Adrenal gland (tissue), 12 donors: ENCODE data around the gene VPS29. TPM values are rescaled to one million over a fixed set of nuclear protein-coding genes. Genes with fewer than 3 reads are reported as not detected.
A peak's percentile ranks its signal among the peaks of the same experiment; 100 is the strongest.
"Not testable (repeated sequence)": the region's sequence is repeated elsewhere in the genome, so short reads cannot be mapped to it uniquely, and the experiment has no call there.

Experiments
- DNase-seq, 7 donors: peaks; one replicate each; pipeline ENCODE4 v3.0.0-alpha.2; 2019 to 2020
- H3K27ac ChIP-seq, 5 donors: fragments of 200-600 bp; sonication (generic) in 4 of 5; 1 replicate in 3 of 5; 2 replicates in 2 of 5; pipeline versions ENCODE4 v1.5.1 to v1.8.0; 2016 to 2020; ENCODE audit warnings: mild to moderate bottlenecking in 1 of 5
- H3K27me3 ChIP-seq: fragments of 200-600 bp; 2 replicates; pipeline ENCODE4 v1.8.0; 2021
- H3K36me3 ChIP-seq, 2 donors: fragments of 200-600 bp; replicated peaks in 1 of 2; 1 replicate in 1 of 2; 2 replicates in 1 of 2; pipeline versions ENCODE4 v1.5.1 to v1.8.0; 2018 to 2022
- H3K4me1 ChIP-seq, 2 donors: fragments of 200-600 bp; replicated peaks in 1 of 2; 1 replicate in 1 of 2; 2 replicates in 1 of 2; pipeline versions ENCODE4 v1.5.1 to v1.8.0; 2018 to 2021
- H3K4me3 ChIP-seq, 4 donors: fragments of 200-600 bp; sonication (generic) in 3 of 4; one replicate each; pipeline ENCODE4 v1.5.1; 2016 to 2018
- H3K9me3 ChIP-seq, 3 donors: fragments of 200-600 bp; sonication (generic) in 1 of 3; replicated peaks in 1 of 3; 1 replicate in 2 of 3; 2 replicates in 1 of 3; pipeline versions ENCODE4 v1.5.1 to v1.8.0; 2016 to 2021
- POLR2A ChIP-seq, 2 donors: fragments of 450-650 bp; IDR thresholded peaks; one replicate each; pipeline ENCODE4 v1.6.1; 2017; ENCODE audit warnings: antibody characterized with exemption in 2 of 2, mild to moderate bottlenecking in 2 of 2, moderate library complexity in 1 of 2
- WGBS, 4 donors: extraction: QIAGEN DNeasy Blood & Tissue Kit in 2 of 4; methylation state at CpG; one replicate each; pipeline versions ENCODE4 v1.1.5 to v1.1.7; 2013 to 2017; 5-methylcytosine and 5-hydroxymethylcytosine counted together
- intact Hi-C, 2 donors: fragments of 100-400 bp; cut with DNase I; formaldehyde crosslinking; loops; one replicate each; pipeline versions ENCODE4 v1.14.1 to v1.15.0; 2022 to 2023
- polyA plus RNA-seq, 3 donors: library from polyadenylated mRNA; stranded (reverse); fragments of 200-250 nt in 2 of 3; fragments of 350-450 nt in 1 of 3; fragmentation: Illumina TruSeq in 1 of 3; extraction: RNeasy Lipid Tissue Mini Kit (QIAGEN cat#74804) in 1 of 3; gene quantifications; one replicate each; pipeline ENCODE4 v1.2.3, GENCODE V29; 2013 to 2014
- total RNA-seq, 9 donors: library from RNA; depleted of rRNA in 4 of 9; stranded (reverse); fragments of >200 nt in 4 of 9; fragments of 120-200 nt in 1 of 9; fragmentation: NEBNext Ultra II Directional in 1 of 9; extraction: Animal tissue kit (Norgen Biotek cat#: 25700) in 1 of 9; gene quantifications; one replicate each; pipeline versions ENCODE4 v1.1.0 to v1.2.4, GENCODE V29; 2013 to 2023
- TF ChIP-seq, protein P1 (sequence below), 6 experiments: fragments of 450-650 bp in 4 of 6; fragments of 200-600 bp in 2 of 6; sonication (generic) in 1 of 6; IDR thresholded peaks; 1 replicate in 5 of 6; 2 replicates in 1 of 6; pipeline versions ENCODE4 v1.5.1 to v1.8.0; 2016 to 2021; ENCODE audit warnings: antibody characterized with exemption in 6 of 6, mild to moderate bottlenecking in 2 of 6, moderate library complexity in 1 of 6
- donor health status: healthy with polysubstance abuse.
- donor health status: Bipolar disorder and iron deficiency.
- donor health status: DM: yes; HTN: yes; CAD: no.
- donor health status: DM: no; HTN: no; CAD: no.
- donor health status: DM: no; HTN: no; CAD: no.
- donor health status: DM: yes; HTN: yes; CAD: no.

VPS29 gene
- total and polyA plus RNA-seq, 12 donors, result 56.7 to 263 (median 112) TPM

DNA sequence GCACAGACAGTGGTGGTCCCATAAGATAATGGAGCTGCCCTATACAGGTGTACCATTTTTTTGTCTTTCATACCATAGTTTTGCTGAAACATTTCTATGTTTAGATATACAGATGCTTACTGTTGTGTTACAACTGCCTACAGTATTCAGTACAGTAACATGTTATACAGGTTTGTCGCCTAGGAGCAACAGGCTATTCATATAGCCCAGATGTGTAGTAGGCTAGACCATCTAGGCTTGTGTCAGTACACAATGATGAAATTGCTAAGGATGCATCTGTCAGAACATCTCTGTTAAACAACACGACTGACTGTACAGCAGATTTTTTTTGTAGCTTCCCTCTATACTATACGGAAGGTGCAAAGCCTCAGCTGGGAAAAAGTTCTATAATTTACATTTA lies 30.7 kb upstream of the VPS29 start:
- 86 to 95% (median 93%) methylated on average over 3 of the region's 3 CpGs for WGBS, 4 donors

DNA sequence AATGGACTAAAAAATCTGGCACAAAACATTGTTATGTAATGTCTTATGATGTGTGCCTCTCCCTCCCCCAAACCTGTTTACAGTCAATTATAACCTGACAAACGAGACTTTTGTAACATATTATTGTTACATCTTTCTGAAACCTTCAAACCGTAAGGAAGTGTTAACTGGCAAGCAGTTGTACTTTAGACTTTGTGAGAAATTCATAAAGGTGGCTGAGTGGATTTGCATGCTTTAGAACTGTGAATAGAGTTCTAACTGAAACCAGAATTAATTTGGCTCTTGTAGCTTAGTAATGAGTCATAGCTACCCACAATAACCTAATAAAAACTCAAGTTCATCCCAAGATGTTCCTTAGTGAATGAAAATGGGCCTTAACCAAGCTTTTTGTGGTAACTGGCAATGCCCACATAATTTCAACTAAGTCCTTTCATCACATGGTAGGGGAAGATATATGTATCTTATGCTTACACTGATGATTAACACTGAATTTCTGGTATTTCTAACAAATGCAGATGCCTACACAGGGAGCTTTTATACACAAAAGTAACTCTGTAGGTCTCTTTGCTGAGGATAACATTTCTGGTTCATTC lies 29.9 kb upstream of the VPS29 start:
- H3K27me3 ChIP-seq, result no peaks in the 10 kb centered on the region
- H3K9me3 ChIP-seq, result no peaks in the 10 kb centered on the region
- 41 to 60% (median 49%) methylated on average over 2 of the region's 2 CpGs for WGBS, 4 donors
- peaks cover 0 to 16% of the 10 kb centered on the region in 2 donors for H3K36me3 ChIP-seq
- peaks cover 11 to 16% of the 10 kb centered on the region in 2 donors for H3K4me1 ChIP-seq
- no peak overlapping the region for H3K4me3 ChIP-seq
- intact Hi-C loops, result no loop called here
- TF ChIP-seq POLR2A (IDR thresholded peaks at IDR 0.05), result no peak
- TF ChIP-seq, protein P1, sequence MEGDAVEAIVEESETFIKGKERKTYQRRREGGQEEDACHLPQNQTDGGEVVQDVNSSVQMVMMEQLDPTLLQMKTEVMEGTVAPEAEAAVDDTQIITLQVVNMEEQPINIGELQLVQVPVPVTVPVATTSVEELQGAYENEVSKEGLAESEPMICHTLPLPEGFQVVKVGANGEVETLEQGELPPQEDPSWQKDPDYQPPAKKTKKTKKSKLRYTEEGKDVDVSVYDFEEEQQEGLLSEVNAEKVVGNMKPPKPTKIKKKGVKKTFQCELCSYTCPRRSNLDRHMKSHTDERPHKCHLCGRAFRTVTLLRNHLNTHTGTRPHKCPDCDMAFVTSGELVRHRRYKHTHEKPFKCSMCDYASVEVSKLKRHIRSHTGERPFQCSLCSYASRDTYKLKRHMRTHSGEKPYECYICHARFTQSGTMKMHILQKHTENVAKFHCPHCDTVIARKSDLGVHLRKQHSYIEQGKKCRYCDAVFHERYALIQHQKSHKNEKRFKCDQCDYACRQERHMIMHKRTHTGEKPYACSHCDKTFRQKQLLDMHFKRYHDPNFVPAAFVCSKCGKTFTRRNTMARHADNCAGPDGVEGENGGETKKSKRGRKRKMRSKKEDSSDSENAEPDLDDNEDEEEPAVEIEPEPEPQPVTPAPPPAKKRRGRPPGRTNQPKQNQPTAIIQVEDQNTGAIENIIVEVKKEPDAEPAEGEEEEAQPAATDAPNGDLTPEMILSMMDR (IDR thresholded peaks at IDR 0.05), result no peak
- DNase-seq, result no peak
- H3K27ac ChIP-seq, result peak overlapping the region in 1 of 5 donors; percentile 13

More for the DNA sequence above, 30.7 kb upstream of the VPS29 start:
- H3K27ac ChIP-seq, result no peak overlapping the region
- H3K4me1 ChIP-seq, result peaks cover 19 to 22% of the 10 kb centered on the region in 2 donors
- DNase-seq, result no peak
- no peaks in the 10 kb centered on the region for H3K9me3 ChIP-seq
- TF ChIP-seq, protein P1 (IDR thresholded peaks at IDR 0.05), result no peak
- no peak for TF ChIP-seq POLR2A (IDR thresholded peaks at IDR 0.05)
- intact Hi-C loops, result no loop called here
- no peak overlapping the region for H3K4me3 ChIP-seq
- H3K27me3 ChIP-seq, result no peaks in the 10 kb centered on the region
- peaks cover 0 to 17% of the 10 kb centered on the region in 2 donors for H3K36me3 ChIP-seq

DNA sequence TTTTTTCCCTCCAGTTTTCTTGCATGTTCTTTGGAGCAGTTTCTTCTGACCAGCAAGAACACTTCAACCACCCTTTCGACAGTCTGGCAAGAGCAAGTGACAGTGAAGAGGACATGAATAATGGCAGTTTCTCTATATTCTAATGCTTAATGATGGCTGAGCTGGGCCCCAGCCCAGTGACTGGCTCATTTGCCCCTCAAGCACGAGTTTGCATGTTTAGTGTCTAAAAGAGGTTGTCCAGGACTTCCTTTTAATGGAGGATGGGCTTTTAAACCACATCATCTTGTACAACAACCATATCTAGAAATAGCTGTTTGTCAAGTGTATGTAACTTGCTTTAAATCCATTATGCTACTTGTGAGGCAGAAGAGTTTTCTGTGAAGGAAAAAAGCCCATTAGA lies 28.6 kb upstream of the VPS29 start:
- Histone ChIP-seq H3K27ac (no peak overlapping the region), H3K9me3 (no peaks in the 10 kb centered on the region), H3K4me3 (no peak overlapping the region), H3K4me1 (peaks cover 11 to 16% of the 10 kb centered on the region in 2 donors), H3K27me3 (no peaks in the 10 kb centered on the region), H3K36me3 (peaks cover 0 to 3% of the 10 kb centered on the region in 2 donors)
- TF ChIP-seq, protein P1 (IDR thresholded peaks at IDR 0.05), result no peak
- TF ChIP-seq POLR2A (IDR thresholded peaks at IDR 0.05), result no peak
- WGBS, 4 donors, result 76 to 90% (median 85%) methylated on average over 2 of the region's 2 CpGs
- intact Hi-C loops, result no loop called here
- no peak for DNase-seq

DNA sequence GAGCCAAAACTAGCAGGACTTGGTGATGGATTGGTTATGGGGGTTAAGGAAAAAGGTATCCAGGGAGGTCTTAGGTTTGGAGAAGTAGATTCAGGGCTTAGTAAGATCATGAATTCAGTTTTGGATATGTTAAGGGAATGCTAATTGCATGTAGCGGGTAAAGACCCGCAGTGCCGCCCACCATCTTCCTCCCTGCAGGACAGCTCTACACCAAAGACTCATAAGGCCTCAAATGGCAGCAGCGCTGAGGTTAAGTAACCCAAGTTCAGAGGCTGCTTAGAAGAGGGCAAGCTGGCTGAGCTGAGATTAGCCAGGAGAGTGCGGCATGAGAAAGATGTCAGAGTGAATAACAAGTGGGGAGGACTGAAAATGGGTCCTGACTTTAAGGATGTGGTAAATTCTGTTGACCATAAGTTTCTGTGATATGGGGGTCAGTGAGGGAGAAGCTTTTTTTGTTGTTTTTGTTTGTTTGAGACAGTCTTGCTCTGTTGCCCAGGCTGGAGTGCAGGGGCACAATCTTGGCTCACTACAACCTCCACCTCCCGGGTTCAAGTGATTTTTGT lies 26.4 kb upstream of the VPS29 start:
- peak in 1 of 7 donors; percentile 7 for DNase-seq
- 94 to 97% (median 95%) methylated on average over 6 of the region's 6 CpGs for WGBS, 4 donors
- no peaks in the 10 kb centered on the region for H3K36me3 ChIP-seq
- peaks cover 11 to 16% of the 10 kb centered on the region in 2 donors for H3K4me1 ChIP-seq
- H3K4me3 ChIP-seq, result no peak overlapping the region
- intact Hi-C loops, result no loop called here
- TF ChIP-seq, protein P1 (IDR thresholded peaks at IDR 0.05), result no peak
- TF ChIP-seq POLR2A (IDR thresholded peaks at IDR 0.05), result no peak
- no peak overlapping the region for H3K27ac ChIP-seq
- H3K9me3 ChIP-seq, result no peaks in the 10 kb centered on the region
- no peaks in the 10 kb centered on the region for H3K27me3 ChIP-seq

DNA sequence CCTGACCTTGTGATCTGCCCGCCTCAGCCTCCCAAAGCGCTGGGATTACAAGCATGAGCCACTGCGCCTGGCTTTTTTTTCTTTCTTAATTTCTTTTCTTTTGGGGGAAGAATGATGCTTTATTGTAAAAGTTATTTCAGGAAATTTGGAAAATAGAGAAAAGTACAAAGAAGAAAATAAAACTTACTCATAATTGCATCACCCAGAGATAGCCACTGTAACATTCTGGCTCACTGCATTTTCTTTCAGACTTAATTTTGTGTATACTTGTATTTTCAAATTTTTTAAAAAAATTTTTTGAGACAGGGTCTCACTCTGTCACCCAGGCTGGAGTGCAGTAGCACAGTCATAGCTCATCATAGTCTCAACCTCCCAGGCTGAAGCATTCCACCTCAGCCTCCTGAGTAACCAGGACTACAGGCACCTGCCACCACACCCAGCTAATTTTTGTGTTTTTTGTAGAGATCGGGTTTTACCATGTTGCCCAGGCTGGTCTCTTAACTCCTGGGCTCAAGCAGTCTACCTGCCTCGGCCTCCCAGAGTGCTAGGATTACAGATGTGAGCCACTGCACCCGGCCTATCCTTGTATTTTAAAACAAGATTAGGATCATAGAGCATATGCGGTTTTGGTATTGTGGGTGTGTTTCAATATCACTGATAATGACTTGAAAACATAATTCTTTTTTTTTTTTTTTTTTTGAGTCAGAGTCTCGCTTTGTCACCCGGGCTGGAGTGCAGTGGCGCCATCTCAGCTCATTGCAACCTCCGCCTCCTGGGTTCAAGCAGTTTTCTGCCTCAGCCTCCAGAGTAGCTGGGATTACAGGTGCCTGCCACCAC lies 19.2 kb upstream of the VPS29 start:
- intact Hi-C loops, H3K27ac ChIP-seq, H3K9me3 ChIP-seq, DNase-seq, H3K36me3 ChIP-seq, H3K4me3 ChIP-seq, H3K27me3 ChIP-seq, H3K4me1 ChIP-seq: not testable (repeated sequence)
- 91 to 94% (median 91%) methylated on average over 10 to 11 of the region's 11 CpGs for WGBS, 4 donors

DNA sequence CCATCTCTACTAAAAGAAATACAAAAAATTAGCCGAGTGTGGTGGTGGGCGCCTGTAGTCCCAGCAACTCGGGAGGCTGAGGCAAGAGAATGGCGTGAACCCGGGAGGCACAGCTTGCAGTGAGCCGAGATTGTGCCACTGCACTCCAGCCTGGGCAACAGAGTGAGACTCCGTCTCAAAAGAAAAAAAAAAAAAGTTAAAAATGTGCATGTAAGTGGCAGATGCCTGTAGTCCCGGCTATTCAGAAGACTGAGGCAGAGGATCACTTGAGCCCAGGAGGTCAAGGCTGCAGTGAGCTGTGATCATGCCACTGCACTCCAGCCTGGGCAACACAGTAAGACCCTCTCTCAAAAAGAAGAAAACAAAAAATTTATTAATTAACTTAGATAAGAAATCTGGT lies 16.1 kb upstream of the VPS29 start:
- H3K36me3 ChIP-seq, H3K27me3 ChIP-seq, H3K4me3 ChIP-seq, H3K4me1 ChIP-seq, intact Hi-C loops, H3K9me3 ChIP-seq, H3K27ac ChIP-seq, DNase-seq: not testable (repeated sequence)
- 82 to 92% (median 89%) methylated on average over 8 of the region's 8 CpGs for WGBS, 4 donors
